HG03354 (cell line): ENCODE results near the gene SPACA6.

Source experiments
- ATAC-seq: cut with Tn5 transposase; IDR thresholded peaks from one replicate; pipeline ENCODE4 v1.9.1; 2021; ENCODE audit warnings: mild to moderate bottlenecking; ENCODE audit not compliant: unreplicated experiment, poor library complexity, severe bottlenecking

The SPACA6 gene

DNA sequence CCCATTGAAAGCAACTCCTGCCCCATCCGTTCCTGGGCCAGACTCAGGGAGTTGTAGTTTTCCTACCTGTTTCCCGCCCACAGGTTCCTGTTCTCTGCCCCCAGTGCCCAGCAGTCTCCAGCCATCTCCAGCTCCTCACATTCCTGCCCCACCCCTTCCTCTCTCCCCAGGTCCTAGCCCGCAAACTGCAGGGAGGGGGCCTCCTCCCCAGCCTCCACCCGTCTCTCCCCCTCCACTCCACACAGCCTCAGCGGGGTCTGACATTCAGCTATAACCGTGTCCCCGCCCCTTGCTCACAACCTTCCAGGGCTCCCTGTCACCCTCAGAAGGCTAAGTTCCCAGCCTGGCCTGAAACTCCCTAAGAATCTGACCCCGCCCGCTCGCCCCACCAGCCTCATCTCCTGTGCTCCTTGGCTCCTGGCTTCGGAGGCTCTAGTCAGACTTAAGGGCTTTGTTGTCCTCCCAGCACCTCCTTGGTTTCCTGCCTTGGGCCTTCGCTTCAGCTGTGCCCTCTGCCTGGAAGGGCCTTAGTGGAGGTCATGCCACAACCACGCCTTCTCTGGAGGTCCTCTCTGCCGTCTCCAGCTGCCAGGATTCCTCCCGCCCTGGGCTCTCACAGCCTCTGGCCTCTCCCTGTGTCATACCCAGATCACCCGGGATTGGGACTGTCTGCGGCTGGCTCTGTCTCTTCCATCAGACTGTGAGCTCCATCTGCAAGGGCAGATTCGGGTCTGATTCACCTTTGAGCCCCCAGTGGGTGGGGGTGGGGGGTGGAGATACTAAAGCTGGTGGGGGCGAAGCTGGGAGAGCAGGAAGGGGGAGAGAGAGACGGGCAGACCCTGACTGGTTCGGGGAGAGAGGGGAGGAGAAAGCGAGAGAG is 5.1 kb upstream of the SPACA6 start:
- ATAC-seq: no peak

DNA sequence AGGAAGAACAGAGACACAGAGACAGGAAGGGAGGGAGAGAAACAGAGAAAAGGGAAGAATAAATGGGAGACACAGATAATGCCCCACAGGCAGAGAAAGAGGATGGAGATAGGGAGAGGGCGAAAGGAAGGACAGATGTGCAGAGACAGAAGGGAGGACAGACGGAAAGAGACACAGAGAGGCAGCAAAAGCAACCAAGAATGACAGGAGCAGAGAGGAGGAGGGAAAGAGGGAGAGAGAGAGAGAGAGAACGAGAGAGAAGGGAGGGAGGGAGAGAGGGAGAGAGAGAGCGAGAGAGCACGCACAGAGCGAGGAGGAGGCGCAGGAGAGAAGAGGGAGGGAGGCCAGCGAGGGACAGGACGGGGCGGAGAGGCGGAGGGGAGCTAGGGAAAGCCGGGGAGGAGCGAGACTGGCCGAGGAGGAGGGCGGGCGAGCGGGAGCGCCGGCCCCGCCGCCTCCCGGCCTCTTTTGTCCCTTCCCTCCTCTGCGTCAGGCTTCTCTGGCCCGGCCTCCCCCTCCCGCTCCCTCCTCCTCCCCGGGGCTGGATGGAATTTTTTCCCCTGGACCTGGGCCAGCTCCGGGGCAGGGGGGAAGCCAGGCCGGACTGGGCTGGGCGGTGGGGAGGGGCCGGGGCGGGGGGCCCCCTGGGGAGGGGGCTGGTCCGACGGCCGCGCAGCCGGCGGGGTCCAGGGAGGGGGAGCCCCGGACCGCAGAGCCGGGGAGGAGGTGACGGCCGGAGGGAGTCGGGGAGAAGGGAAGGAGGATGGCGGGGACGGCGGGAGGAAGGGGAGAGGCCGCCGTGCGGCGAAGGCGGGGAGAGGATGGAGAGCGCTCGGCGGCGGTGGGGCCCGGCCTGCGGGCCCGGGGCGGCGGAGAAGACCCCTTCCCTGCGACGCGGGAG is 4.2 kb upstream of the SPACA6 start:
- ATAC-seq: no peak

DNA sequence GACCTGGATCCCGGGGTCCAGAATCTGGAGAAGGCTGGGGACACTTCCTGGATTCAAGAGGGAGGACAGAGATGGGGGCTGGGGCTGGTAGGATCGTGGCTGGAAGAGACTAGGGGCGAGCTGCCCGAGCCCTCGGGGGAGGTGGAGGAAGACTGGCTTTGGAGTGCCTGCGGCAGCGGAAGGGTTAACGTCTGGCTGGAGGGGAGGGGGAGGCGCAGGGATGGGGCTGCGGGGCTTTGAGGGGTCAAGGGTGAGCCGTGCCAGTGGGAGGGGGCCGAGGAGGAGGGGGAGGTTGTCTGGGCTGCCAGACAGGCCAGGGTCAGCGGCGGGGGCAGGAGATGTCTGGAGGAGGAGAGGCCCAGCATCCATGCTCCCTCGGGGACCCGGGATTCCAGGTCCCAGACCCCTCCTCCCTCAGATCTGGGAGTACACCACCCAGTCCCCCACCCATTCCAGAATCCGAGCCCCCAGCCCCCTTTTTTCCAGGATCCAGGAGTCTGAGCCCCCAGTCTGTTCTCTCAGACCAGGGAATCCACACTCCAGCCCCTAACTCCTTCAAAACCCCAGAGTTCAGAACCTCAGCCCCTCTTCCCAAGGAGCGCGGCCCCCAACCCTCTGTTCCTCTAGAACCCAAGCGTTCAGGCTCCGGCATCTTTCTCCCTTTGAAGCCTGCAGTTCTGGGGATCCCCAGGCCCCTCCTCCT is 3.2 kb upstream of the SPACA6 start:
- ATAC-seq: no peak

DNA sequence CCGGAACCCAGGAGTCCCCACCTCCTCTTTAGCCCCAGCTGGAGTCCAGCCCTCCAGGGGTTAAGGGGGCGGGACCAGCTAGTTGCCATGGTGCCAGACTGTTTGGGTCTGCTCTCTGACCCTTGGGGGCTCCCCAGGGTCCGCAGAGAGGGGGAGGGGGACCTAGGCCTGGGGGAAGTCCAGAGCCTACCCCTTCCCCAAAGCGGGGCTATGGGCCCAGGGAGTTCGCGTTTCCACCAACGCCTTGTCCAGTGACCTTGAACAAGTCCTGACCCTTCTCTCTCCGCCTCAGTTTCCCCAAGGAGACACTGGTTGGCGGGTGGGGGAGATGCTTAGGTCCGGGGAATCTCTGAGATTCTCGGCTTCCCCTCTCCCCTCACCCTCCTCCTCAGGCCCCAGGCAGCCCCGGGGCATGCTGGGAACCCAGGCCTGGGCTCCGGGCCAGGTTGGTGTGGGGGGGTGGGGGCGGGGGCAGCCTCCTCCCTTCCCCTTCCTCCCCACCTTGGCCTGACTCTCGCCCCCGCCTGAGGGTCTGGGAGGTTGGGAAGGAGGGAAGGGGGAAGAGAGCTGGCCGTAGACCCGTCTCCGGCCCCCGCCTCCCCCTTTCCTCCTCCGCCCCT is 2.6 kb upstream of the SPACA6 start:
- no peak for ATAC-seq

DNA sequence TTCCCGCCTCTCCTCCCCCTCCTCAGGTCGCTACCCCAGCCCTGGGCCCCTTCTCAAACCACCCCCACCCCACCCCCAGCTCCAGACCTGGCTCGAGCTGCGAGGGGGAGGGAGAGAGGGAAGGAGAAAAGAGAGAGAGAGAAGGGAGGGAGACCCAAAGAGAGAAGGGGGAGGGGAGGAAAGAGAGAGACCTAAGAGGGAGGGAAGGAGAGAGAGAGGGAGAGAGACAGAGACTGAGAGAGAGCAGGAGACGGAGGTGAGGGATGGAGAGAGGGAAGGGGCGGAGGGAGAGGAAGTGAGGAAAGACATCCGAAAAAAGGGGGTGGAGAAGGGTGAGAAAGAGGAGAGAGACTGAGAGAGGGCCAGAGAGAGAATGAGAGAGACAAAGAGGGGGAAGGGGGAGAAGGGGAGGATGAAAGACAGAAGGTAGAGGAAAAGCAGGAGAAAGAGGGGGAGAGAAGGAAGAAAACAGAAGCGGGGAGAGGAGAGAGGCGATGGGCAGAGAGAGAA is 2.0 kb upstream of the SPACA6 start:
- no peak for ATAC-seq

DNA sequence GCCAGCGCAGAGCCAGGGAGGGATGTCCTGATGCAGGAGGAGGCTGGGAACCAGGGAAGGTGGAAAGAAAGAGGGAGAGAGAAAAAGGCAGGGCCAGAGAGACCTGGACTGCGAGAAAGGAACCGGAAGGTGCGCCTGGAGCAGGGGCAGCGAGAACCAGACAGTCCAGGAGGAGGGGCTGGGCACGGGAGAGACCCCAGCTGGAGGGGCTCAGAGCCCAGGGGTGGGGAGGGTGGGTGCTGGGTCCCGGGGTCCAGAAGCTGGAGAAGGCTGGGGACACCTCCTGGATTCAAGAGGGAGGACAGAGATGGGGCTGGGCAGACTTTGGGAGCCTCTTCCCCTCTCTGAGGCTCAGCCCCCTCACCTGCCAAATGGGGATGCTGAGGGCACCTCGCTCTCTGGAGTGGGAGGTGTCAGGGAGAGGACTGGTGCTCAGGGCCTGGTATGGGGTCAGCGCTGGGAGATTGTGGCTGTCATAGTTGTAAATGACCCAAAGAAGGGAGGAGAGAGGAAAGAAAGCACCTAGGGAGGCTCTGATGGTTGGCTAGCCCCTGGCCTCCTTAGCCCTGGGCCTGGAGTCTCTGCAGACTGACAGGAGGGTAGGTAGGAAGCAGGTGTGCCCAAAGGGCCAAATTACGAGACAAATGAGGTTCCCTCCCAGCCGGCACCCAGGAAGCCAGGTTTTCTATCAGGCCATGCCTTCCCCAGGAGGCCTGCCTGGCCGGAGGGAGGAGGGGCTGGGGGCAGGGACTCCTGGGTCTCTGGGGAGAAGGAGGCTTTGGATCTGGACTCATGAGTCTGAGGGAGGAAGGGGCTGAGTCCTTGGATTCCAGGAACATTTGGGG is 1.3 kb upstream of the SPACA6 start:
- no peak for ATAC-seq

DNA sequence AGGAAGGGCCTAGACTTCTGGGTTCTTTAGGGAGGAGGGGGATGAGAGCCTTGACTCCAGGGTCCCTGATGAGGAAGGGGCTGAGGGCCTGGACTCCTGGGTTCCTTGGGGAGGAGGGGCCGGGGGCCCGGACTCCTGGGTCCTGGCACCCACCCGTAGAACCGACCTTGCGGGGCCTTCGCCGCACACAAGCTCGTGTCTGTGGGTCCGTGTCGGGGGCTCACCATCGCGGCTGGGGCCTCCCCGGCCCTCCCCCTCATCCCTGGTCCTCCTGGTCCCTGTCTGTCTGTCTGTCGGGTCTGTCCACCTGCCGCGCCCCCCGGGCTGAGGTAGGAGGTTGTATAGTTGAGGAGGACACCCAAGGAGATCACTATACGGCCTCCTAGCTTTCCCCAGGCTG is 662 bp upstream of the SPACA6 start:
- no peak for ATAC-seq

DNA sequence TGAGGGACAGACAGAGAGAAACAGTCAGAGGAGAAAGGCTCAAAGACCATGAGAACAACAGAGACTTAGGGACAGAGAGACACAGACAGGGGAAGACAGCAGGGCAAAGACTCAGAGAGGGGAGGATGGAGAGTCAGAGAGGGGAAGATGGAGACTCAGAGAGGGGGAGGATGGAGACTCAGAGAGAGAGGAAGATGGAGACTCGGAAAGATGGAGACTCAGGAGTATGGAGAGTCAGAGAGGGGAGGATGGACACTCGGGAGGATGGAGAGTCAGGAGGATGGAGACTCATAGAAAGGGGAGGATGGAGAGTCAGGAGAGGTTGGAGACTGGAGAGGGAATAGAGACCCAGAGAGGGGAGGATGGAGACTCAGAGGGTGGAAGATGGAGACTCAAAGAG is 689 bp downstream of the SPACA6 start:
- ATAC-seq: no peak

DNA sequence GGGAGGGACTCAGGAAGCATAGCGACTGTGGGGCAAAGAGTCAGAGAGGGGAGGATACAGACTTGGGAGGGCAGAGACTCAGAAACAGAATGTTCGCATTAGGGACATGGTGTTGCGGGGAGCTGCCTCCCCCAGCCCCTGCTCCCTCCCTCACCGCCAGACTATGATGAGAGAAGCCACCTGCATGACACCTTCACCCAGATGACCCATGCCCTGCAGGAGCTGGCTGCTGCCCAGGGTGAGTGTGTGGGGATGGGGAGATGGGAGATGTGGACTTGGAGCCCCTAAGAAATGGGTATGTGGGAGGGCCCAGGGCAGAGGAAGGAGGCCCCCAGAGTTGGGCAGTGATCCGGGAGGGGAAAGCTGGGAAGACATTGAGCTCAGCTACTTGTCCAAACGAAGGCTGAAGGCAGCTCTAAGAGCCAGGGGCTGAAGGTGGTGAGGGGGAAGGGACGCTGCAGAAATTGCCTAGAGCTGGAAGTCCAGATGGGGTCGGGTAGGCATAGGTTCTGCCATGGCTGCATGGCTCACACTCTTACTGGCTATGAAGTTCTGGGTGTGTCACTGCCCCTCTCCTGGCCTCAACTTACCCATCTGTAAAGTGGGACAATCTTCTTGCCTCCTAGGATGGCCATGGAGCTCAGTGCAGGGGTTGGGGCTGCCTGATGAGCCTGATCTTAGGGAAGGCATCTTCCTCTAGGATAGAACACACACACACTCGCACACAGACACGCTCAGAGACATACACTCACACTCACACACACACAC is 1.4 kb downstream of the SPACA6 start:
- no peak for ATAC-seq

DNA sequence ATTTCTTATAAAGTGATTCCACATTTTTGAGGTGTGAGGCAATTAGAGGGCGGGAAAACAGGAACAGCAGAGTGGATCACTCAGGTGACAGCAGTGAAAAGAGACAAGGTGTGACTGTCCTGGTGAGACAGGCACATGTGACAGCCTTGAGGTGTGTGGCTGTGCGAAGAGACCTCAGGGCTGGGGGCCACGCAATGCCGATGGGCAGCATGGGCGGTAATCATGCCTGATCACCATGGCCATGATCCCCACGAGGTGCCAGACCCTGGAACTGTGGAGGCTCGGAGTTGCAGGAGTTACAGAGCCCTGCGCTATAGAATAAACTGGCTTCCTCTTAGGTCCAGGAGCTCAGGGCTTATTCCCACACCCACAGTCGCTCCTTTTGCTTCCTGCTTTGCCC is 2.0 kb downstream of the SPACA6 start:
- ATAC-seq: no peak

DNA sequence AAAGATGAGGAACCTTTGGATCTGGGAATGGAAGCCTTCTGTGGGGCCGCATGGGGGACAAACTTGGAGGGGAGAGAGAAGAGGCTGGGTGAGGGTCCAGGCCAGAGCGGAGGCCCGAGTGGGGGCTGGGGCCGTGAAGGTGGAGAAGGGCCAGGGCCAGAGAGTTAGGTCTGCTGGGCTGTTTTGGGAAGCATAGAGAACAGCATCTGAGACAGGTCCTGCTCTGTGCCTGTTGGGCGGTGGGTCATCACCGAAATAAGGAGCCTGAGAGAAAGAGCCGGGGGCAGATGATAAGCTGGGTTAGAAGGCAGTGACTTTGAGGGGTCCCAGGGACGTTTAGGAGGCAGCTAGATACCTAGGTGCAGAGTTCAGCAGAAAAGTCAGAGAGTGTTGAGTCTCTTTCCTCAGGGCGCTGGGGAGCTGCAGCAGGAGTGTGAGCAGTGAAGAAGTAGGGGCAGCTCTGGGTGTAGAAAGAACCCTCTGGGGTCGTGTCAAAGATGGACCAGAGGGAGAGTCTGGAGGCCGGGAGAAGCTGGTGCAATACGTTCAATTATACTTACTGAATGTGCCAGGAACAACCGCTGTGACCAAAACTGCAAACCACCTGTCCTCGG is 2.7 kb downstream of the SPACA6 start:
- ATAC-seq: no peak

DNA sequence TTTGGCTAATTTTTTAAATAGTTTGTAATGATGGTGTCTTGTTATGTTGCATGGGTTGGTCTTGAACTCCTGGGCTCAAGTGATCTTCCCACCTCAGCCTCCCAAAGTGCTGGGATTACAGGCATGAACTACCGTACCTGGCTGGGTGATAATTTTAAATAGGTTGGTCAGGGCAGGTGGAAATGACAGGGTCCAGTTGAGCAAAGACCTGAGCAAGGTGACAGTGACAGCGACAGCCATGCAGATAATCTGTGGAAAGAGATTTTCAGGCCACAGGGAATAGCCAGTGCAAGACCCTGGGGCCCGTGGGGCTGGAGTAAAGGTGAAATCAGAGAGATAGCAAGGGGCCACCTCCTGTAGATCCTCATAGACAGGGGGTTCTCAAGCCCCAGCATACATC is 3.5 kb downstream of the SPACA6 start:
- no peak for ATAC-seq

DNA sequence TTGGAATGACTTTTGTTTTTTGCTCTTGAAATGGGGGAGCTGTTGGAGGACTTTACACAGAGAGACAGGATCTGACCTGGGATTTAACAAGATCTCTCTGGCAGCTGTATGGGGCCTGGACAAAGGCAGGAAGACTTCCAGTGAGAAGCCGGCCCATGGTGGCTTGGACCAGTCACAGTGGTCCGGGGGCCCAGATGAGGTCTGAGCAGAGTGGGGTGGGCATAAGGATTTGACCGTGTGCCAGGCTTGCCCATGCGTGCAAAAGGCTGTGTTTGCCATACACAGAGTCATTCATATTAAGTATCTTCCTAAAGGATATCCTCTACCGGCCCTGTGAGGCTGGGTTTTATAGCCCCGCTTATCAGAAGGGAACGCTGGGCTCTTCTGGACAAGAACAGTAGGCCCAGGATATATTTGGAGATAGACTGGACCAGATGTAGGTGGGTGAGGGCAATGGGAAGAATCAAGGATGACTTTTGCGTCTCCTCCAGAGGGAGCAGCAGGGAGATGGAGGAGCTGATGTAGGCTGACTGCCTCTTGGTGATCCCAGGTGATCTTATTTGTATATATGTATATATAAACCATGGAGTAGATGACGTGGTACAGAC is 4.1 kb downstream of the SPACA6 start:
- ATAC-seq: no peak

DNA sequence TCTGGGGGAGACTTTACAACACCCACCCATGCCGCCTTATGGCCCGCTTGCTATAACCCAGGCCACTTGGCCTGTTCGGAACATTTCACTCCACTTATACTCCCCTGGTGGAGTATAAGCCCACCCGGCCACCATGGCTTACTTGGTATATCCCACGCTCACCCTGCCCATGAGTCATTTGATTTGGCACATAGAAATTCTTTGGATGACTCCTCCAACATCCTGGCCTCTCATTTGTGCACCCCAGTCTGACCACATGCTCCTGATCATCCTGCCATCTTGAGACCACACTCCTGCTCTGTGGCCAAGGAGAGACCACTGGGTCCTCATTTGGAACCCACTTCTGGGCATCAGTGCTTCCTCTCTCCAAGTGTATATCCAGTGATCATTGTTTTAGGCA is 5.2 kb downstream of the SPACA6 start:
- no peak for ATAC-seq

DNA sequence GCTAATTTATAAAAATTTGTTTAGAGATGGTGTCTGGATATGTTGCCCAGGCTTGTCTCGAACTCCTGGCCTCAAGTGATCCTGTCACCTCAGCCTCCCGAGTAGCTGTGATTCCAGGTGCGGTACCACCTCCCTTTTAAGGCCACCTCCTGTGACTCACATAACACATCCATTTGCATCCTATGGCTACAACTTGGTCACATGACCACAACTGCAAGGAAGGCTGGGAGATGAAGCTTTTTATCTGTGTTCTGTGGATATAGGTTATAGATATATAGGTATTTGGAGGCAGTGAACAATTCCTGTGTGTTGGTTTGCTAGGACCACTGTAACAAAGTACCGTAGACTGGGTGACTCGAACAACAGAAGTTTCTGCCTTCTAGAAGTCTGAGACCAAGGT is 6.0 kb downstream of the SPACA6 start:
- no peak for ATAC-seq

DNA sequence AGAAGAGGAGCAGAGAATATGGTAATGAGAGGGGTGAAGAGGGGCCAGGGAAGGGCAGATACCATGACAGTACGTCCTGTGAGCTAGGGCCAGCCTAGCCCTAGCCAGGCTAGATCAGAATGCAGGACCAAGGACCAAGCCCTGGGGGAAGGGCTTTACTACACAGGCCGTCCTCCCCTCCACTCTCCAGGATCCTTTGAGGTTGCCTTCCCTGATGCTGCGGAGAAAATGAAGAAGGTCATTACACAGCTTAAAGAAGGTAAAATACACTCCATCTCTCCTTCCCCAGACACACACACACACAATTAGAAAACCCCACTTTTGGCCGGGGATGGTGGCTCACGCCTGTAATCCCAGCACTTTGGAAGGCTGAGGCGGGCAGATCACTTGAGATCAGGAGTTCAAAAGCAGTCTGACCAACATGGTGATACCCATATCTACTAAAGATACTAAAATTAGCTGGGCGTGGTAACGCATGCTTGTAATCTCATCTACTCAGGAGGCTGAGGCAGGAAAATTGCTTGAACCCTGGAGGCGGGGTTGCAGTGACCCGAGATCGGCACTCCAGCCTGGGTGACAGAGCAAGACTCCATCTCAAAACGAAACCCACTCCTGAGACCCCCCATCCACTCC is 8.5 kb downstream of the SPACA6 start:
- no peak for ATAC-seq
